HG02610 (cell line): ENCODE results near the gene PFDN1.
"Not testable (repeated sequence)": the region's sequence is repeated elsewhere in the genome, so short reads cannot be mapped to it uniquely, and the experiment has no call there.

Experiments used
- ATAC-seq: cut with Tn5 transposase; IDR thresholded peaks from one replicate; pipeline ENCODE4 v1.9.1; 2021; ENCODE audit warnings: mild to moderate bottlenecking, moderate library complexity; ENCODE audit not compliant: unreplicated experiment

The PFDN1 gene

GRCh38 chr5:140219068-140219991, 83.6 kb downstream of the PFDN1 start:
- peak; percentile 5 for ATAC-seq

GRCh38 chr5:140217299-140218026, 85.4 kb downstream of the PFDN1 start:
- ATAC-seq, result no peak

- no peak for ATAC-seq
These were observed 86.3 kb downstream of the PFDN1 start for GRCh38 chr5:140216478-140217074.

DNA sequence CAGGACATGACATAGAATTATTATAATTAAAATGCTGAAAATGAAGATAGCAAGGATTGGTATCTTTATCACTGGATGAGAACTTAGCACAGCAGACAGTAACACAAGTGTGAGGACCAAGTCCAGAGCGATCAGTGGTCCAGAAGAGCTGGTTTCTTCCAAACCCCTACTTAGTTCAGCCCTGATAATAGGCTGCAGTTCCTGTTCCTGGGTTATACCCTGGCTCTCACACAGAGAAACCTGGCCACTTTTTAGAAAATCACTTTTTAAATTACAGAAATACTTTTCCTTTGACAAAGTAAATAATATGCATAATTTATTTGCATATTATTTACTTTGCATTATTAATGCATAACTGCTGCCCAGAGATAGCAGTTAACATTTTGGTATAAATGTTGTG, 87.6 kb downstream of the PFDN1 start:
- ATAC-seq, result no peak

GRCh38 chr5:140214831-140215230, 88.1 kb downstream of the PFDN1 start:
- no peak for ATAC-seq

GRCh38 chr5:140213370-140213983, 89.4 kb downstream of the PFDN1 start:
- ATAC-seq, result peak; percentile 96

DNA sequence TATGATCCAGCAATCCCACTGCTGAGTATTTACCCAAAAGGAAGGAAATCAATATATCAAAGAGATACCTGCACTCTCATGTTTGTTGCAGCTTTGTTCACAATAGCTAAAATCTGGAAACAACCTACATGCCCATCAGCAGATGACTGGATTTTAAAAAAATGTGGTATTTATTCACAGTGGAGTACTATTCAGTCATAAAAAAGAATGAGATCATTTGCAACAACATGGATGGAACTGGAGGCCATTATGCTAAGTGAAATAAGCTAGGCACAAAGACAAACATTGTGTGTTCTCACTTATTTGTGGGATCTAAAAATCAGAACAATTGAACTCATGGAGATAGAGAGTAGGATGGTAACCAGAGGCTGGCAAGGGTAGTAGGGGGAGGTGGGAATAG, 94.8 kb downstream of the PFDN1 start:
- ATAC-seq, result no peak

DNA sequence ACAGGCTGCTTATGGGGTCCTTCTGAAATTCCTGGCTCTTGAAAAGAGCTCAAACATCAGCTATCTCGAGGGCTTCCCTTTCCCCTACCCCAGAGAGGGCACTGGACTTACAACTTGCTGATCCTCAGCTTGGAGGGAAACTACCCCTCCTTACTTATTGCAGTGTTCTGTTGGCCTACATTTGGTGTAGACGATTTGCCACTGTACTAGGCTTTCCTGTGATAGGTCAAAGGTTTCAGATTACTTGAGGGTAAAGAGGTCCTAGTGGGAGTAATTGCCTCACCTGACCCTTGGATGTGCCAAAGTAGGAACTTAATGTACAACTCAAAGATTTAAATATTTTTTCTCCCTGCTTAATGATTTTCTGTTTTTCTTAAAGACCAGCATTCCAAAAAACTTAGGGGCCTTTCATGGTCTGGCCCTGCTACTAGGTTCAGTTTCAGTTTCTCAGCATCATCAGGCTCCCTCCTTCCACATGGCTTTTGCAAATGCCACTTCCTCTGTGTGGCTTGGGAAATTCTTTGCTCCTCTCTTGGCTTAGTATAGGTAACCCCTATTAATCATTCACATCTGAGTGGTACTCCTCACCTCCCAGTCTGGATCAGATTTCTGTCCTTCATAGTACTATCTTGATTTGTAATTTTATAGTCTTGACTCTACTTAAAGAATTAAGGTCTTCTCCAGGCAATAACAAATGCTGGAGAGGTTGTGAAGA, 95.5 kb downstream of the PFDN1 start:
- ATAC-seq, result peak; percentile 88

DNA sequence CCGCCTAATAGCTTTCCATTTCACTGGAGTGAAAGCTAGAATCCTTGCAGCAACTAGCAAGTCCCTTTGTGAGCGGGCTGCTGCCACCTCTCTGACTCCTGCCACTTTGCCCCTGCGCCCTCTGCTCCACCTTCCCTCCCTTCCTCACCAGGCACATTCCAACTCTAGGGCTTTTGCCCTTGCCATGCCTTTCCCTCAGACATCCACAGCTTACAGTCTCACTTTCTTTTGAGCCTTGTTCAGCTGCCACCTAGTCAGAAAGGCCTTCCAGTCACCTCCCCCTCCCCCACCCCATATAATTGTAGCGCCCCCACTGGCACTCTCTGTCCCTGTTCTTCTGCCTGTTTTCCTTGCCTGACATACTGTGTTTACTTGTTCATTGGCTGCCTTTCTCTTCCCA, 96.9 kb downstream of the PFDN1 start:
- no peak for ATAC-seq

GRCh38 chr5:140205216-140205615, 97.7 kb downstream of the PFDN1 start:
- no peak for ATAC-seq

GRCh38 chr5:140202610-140203009, 100.3 kb downstream of the PFDN1 start:
- no peak for ATAC-seq

- ATAC-seq, result no peak
These were observed 100.8 kb downstream of the PFDN1 start for GRCh38 chr5:140202078-140202477.

- ATAC-seq, result not testable (repeated sequence)
These were observed 104.0 kb downstream of the PFDN1 start for GRCh38 chr5:140198915-140199314.

- ATAC-seq, result no peak
These were observed 105.9 kb downstream of the PFDN1 start for GRCh38 chr5:140197023-140197422.

DNA sequence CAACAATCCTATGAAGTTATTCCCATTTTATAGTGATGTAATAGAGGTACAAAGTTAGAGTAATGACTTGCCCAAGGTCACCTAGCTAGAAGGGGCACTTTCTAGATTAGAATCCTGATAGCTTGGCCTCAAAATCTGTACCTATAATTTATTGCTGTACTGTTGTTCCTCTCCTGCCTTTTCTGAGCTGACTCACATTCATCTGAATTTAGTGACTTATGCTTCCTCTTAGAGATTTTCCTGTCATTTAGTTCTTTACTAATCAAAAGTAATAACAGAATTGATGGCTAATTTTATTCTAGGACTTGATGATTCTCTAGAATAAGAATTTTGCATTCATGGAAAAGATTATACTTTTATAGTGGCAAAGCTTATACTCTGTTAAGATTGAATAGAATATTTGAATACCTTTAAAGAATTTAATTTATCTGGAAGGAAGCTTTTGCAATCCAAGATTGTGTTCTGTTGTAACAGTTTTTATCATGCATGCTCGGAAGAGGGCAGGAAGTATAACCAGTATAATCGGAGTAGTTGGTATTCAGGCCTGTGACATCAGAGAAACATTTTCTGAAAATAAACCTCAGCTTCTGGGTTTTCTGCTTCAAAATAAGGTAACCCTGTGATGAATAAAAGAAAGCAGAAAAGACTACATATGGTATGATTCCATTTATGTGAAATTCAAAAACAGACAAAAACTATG, 106.6 kb downstream of the PFDN1 start:
- no peak for ATAC-seq
